Measurements from ENCODE around the gene CD48.

- TF ChIP-seq POLR2A (IDR thresholded peaks at IDR 0.05; ENCODE audit: low read depth) (no peak), CTCF (IDR thresholded peaks at IDR 0.05) (no peak), EP300 (IDR thresholded peaks at IDR 0.05) (no peak)
Measured at GRCh38 chr1:160672789-160673695, 38.6 kb downstream of the CD48 start.
